Memory B cell (primary cell): ENCODE measurements around the gene UBE2D2.
"Not testable (repeated sequence)": the region's sequence is repeated elsewhere in the genome, so short reads cannot be mapped to it uniquely, and the experiment has no call there.

Source experiments
- ATAC-seq: fragments of 150-1000 bp; cut with Tn5 transposase; 2 replicates; pipeline ENCODE4 v1.10.0; 2021; ENCODE audit warnings: low read depth, mild to moderate bottlenecking, moderate library complexity
- DNase-seq, 2 donors: peaks; one replicate each; pipeline ENCODE4 v3.0.0; 2022; ENCODE audit warnings: low spot score in 2 of 2
- H3K27ac Mint-ChIP-seq: one replicate; pipeline ENCODE4 v1.8.0; 2022; ENCODE audit warnings: mild to moderate bottlenecking, moderate library complexity, mixed read lengths
- H3K27me3 Mint-ChIP-seq: one replicate; pipeline ENCODE4 v1.8.0; 2022; ENCODE audit warnings: mixed read lengths
- H3K36me3 Mint-ChIP-seq: one replicate; pipeline ENCODE4 v1.8.0; 2022; ENCODE audit warnings: mild to moderate bottlenecking, mixed read lengths
- H3K4me1 Mint-ChIP-seq: one replicate; pipeline ENCODE4 v1.8.0; 2022; ENCODE audit warnings: mixed read lengths
- H3K4me3 Mint-ChIP-seq: one replicate; pipeline ENCODE4 v1.8.0; 2022; ENCODE audit warnings: mild to moderate bottlenecking, moderate library complexity, mixed read lengths
- H3K9me3 Mint-ChIP-seq: one replicate; pipeline ENCODE4 v1.8.0; 2022; ENCODE audit warnings: mixed read lengths

UBE2D2 gene

GRCh38 chr5:139527090-139527470 is 34.1 kb upstream of the UBE2D2 start:
- H3K4me3 Mint-ChIP-seq, H3K36me3 Mint-ChIP-seq, DNase-seq, ATAC-seq, H3K27me3 Mint-ChIP-seq, H3K9me3 Mint-ChIP-seq: not testable (repeated sequence)
- Mint-ChIP-seq H3K27ac (peak overlapping the region; percentile 77), H3K4me1 (peaks cover 15% of the 10 kb centered on the region)

DNA sequence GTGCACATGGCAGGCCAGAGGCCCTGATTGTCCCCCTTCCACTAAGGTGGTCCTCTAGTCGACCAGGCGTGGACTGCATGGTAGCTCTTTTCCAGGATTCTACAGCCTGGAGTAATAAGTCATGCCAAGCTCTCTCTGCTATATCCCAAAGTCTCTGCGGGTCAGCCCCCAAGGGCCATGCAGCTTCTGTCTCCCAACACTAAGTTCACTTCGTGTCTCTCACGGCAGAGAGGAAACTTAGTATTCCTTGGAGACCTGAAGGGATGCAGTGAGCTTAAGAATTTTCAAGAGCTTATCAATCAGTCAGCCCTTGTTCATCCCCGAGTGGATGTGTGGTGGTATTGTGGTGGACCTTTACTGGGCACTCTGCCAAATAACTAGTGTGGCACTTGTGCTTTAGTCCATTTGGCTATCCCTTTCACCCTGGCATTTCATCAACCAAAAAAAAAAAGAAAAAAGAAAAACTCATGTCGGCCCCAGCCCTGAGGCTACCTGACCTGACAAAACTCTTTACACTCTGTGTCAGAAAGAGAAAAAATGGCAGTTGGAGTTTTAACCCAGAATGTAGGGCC is 33.2 kb upstream of the UBE2D2 start:
- not testable (repeated sequence) for H3K9me3 Mint-ChIP-seq, H3K27ac Mint-ChIP-seq, H3K27me3 Mint-ChIP-seq, DNase-seq, H3K4me3 Mint-ChIP-seq, ATAC-seq, H3K36me3 Mint-ChIP-seq
- peaks cover 13% of the 10 kb centered on the region for H3K4me1 Mint-ChIP-seq

GRCh38 chr5:139528695-139529094 is 32.4 kb upstream of the UBE2D2 start:
- not testable (repeated sequence) for H3K9me3 Mint-ChIP-seq, H3K36me3 Mint-ChIP-seq, DNase-seq, H3K27me3 Mint-ChIP-seq, ATAC-seq, H3K4me3 Mint-ChIP-seq, H3K27ac Mint-ChIP-seq
- peaks cover 12% of the 10 kb centered on the region for H3K4me1 Mint-ChIP-seq

DNA sequence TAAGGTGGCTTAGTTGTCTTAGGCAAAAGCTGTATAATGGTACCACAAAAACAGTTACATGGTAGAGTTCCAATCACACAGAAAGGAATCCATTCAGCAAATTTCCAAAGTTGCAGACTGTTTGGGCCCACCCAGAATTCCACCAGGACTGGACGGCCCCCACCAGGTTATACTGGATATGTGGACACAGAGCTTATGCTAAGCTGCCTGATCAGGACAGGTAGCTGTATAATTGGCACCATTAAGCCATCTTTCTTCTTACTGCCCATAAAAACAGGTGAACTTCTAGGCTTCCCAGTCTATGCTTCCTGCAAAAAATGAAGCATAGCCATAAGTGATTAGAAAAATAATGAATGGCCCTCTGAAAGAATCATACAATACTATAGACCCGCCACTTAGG is 31.1 kb upstream of the UBE2D2 start:
- not testable (repeated sequence) for H3K27ac Mint-ChIP-seq, DNase-seq, H3K4me1 Mint-ChIP-seq, H3K27me3 Mint-ChIP-seq, H3K4me3 Mint-ChIP-seq, ATAC-seq, H3K36me3 Mint-ChIP-seq, H3K9me3 Mint-ChIP-seq

- Mint-ChIP-seq H3K4me3 (no peak overlapping the region), H3K9me3 (peaks cover 3% of the 10 kb centered on the region), H3K27me3 (no peaks in the 10 kb centered on the region), H3K4me1 (no peaks in the 10 kb centered on the region), H3K27ac (no peak overlapping the region), H3K36me3 (peaks cover 5% of the 10 kb centered on the region)
- ATAC-seq (no peak), DNase-seq (no peak)
Measured at GRCh38 chr5:139531772-139532169, 29.4 kb upstream of the UBE2D2 start.

GRCh38 chr5:139543423-139543991 is 17.6 kb upstream of the UBE2D2 start:
- H3K4me3 Mint-ChIP-seq: peak overlapping the region; percentile 78
- no peaks in the 10 kb centered on the region for H3K9me3 Mint-ChIP-seq
- H3K4me1 Mint-ChIP-seq: peaks cover 12% of the 10 kb centered on the region
- peak; percentile 66 for DNase-seq
- peak; percentile 92 for ATAC-seq
- no peaks in the 10 kb centered on the region for H3K27me3 Mint-ChIP-seq
- H3K27ac Mint-ChIP-seq: peak overlapping the region; percentile 83
- no peaks in the 10 kb centered on the region for H3K36me3 Mint-ChIP-seq

GRCh38 chr5:139546593-139546992 is 14.5 kb upstream of the UBE2D2 start:
- not testable (repeated sequence) for H3K27me3 Mint-ChIP-seq, H3K36me3 Mint-ChIP-seq, ATAC-seq, H3K9me3 Mint-ChIP-seq, H3K27ac Mint-ChIP-seq, DNase-seq
- Mint-ChIP-seq H3K4me3 (peak overlapping the region; percentile 71), H3K4me1 (peaks cover 16% of the 10 kb centered on the region)

DNA sequence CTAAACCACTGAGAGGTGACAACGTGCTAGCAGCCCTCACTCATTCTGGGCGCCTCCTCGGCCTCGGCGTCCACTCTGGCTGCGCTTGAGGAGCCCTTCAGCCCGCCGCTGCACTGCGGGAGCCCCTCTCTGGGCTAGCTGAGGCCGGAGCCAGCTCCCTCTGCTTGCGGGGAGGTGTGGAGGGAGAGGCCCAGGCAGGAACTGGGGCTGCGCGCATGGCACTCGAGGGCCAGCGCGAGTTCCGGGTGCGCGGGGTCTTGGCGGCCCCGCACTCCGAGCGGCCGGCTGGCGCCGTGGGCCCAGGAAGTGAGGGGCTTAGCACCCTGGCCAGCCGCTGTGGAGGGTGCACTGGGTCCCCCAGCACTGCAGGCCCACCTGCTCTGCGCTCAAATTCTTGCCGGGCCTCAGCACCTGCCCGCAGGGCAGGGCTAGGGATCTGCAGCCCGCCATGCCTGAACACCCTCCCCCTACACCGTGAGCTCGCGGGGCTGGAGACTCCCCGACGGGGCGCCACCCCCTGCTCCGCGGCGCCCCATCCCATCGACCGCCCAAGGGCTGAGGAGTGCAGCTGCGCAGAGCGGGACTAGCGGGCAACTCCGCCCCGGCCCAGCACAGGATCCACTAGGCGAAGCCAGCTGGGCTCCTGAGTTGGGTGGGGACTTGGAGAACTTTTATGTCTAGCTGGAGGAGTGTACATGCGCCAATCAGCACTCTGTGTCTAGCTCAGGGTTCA is 11.8 kb upstream of the UBE2D2 start:
- Mint-ChIP-seq H3K36me3 (no peaks in the 10 kb centered on the region), H3K27me3 (no peaks in the 10 kb centered on the region), H3K4me3 (no peak overlapping the region), H3K4me1 (peaks cover 18% of the 10 kb centered on the region), H3K27ac (no peak overlapping the region), H3K9me3 (no peaks in the 10 kb centered on the region)
- ATAC-seq: no peak
- DNase-seq: no peak

DNA sequence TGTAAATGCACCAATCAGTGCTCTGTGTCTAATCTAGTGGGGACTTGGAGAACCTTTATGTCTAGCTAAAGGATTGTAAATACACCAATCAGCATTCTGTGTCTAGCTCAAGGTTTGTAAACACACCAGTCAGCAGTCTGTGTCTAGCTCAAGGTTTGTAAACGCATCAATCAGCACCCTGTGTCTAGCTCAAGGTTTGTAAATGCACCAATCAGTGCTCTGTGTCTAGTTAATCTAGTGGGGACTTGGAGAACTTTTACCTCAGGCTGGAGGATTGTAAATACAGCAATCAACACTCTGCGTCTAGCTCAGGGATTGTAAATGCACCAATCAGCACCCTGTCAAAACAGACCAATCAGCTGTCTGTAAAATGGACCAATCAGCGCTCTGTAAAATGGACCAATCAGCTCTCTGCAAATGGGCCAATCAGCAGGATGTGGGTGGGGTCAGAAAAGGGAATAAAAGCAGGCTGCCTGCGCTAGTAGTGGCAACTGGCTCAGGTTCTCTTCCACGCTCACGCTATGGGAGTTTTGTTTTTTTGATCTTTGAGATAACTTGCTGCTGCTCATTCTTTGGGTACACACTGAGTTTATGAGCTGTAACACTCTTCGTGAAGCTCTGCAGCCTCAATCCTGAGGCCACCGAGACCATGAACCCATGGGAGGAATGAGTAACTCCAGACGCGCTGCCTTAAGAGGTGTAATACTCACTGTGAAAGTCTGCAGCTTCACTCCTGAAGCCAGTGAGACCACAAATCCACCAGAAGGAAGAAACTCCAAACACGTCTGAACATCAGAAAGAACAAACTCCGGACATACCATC is 10.9 kb upstream of the UBE2D2 start:
- not testable (repeated sequence) for H3K27me3 Mint-ChIP-seq, DNase-seq, H3K4me3 Mint-ChIP-seq, H3K9me3 Mint-ChIP-seq, ATAC-seq, H3K36me3 Mint-ChIP-seq, H3K27ac Mint-ChIP-seq
- H3K4me1 Mint-ChIP-seq: peaks cover 18% of the 10 kb centered on the region

DNA sequence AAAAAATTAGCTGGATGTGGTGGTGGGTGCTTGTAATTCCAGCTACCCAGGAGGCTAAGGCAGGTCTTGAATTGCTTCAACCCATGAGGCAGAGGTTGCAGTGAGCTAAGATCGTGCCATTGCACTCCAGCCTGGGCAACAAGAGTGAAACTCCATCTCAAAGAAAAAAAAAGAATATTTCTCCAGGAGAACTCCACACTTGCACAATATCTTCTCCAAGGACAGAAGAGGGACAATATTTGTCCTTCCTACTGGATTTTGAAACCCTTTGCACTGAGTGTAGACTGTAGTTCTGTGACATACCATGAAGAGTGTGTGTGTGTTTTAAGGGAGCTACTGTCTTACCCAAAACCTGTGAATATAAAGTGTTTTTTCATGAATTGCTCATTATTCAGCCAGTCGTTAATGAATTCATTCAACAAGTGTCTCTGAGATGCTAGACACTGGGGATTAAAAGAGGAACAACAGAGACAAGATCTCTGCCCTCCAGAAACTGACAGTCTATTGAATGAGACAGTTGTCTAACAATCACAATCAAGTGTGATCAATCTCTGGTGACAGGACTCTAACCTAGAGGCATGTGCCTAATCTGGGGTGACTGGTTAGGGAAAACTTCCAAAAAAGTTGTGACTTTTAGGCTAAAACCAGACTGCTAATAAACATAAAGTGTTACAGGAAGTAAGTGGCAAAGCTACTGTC is 9.8 kb upstream of the UBE2D2 start:
- H3K4me3 Mint-ChIP-seq: no peak overlapping the region
- peak; percentile 20 for ATAC-seq
- H3K9me3 Mint-ChIP-seq: no peaks in the 10 kb centered on the region

GRCh38 chr5:139552893-139553575 is 8.1 kb upstream of the UBE2D2 start:
- H3K27ac Mint-ChIP-seq: no peak overlapping the region
- no peaks in the 10 kb centered on the region for H3K27me3 Mint-ChIP-seq
- H3K4me1 Mint-ChIP-seq: peaks cover 14% of the 10 kb centered on the region
- H3K9me3 Mint-ChIP-seq: no peaks in the 10 kb centered on the region
- DNase-seq (no peak), ATAC-seq (peak; percentile 31)
- H3K36me3 Mint-ChIP-seq: no peaks in the 10 kb centered on the region
- H3K4me3 Mint-ChIP-seq: no peak overlapping the region

More for the DNA sequence above, 9.8 kb upstream of the UBE2D2 start:
- H3K27ac Mint-ChIP-seq: peak overlapping the region; percentile 78
- H3K4me1 Mint-ChIP-seq: peaks cover 18% of the 10 kb centered on the region
- no peak for DNase-seq
- no peaks in the 10 kb centered on the region for H3K36me3 Mint-ChIP-seq
- no peaks in the 10 kb centered on the region for H3K27me3 Mint-ChIP-seq

DNA sequence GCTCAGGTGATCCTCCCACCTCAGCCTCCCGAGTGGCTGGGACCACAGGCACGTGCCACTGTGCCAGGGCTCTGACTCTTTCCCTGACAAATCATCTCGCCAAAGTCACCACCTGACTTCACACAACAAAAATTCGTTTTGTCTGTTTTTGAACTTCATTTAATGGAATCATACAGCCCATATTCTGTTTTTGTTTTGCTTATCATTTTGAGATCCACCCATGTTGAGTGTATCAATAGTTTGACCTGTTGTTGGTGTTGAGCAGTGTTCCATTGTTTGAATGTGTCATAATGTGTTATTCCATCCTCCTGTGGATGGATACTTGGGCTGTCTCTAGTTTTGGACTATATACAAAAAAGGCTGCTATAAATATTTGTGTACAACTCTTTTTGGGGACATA is 6.9 kb upstream of the UBE2D2 start:
- peaks cover 8% of the 10 kb centered on the region for H3K4me1 Mint-ChIP-seq

GRCh38 chr5:139557811-139558210 is 3.3 kb upstream of the UBE2D2 start:
- Mint-ChIP-seq H3K9me3 (no peaks in the 10 kb centered on the region), H3K36me3 (no peaks in the 10 kb centered on the region), H3K27me3 (no peaks in the 10 kb centered on the region), H3K4me3 (no peak overlapping the region), H3K27ac (no peak overlapping the region), H3K4me1 (peaks cover 14% of the 10 kb centered on the region)
- DNase-seq (no peak), ATAC-seq (no peak)

More for the DNA sequence above, 6.9 kb upstream of the UBE2D2 start:
- DNase-seq (no peak), ATAC-seq (no peak)
- Mint-ChIP-seq H3K27me3 (no peaks in the 10 kb centered on the region), H3K4me3 (no peak overlapping the region), H3K27ac (no peak overlapping the region), H3K9me3 (no peaks in the 10 kb centered on the region), H3K36me3 (no peaks in the 10 kb centered on the region)
